ENCODE measurements around the gene KIR3DL1. TPM values are rescaled to one million over a fixed set of nuclear protein-coding genes. Genes with fewer than 3 reads are reported as not detected.
"Not testable (repeated sequence)": the region's sequence is repeated elsewhere in the genome, so short reads cannot be mapped to it uniquely, and the experiment has no call there.

The KIR3DL1 gene
- total and polyA plus RNA-seq, 4 donors = 0.16 TPM; not detected in 3

GRCh38 chr19:54782916-54783315, 33.4 kb upstream of the KIR3DL1 start:
- not testable (repeated sequence) for H3K9me3 ChIP-seq (ENCODE audit: control insufficient read depth, insufficient read depth, low read length); H3K27me3 ChIP-seq (ENCODE audit: control insufficient read depth, insufficient read depth, low read length); H3K36me3 ChIP-seq (ENCODE audit: control insufficient read depth, insufficient read depth, low read length); H3K4me1 ChIP-seq (ENCODE audit: control insufficient read depth, insufficient read depth, low read length); H3K4me3 ChIP-seq (ENCODE audit: low read depth, low read length); H3K27ac ChIP-seq (ENCODE audit: low read depth, low read length); DNase-seq (ENCODE audit: low read depth in 4 of 6, low spot score in 6 of 6)
- WGBS (ENCODE audit: insufficient coverage) = 43% methylated on average over 1 of the region's 4 CpGs

- not testable (repeated sequence) for H3K27me3 ChIP-seq (ENCODE audit: control insufficient read depth, insufficient read depth, low read length); DNase-seq (ENCODE audit: low read depth in 4 of 6, low spot score in 6 of 6); H3K9me3 ChIP-seq (ENCODE audit: control insufficient read depth, insufficient read depth, low read length); H3K27ac ChIP-seq (ENCODE audit: low read depth, low read length); H3K4me1 ChIP-seq (ENCODE audit: control insufficient read depth, insufficient read depth, low read length); H3K36me3 ChIP-seq (ENCODE audit: control insufficient read depth, insufficient read depth, low read length); H3K4me3 ChIP-seq (ENCODE audit: low read depth, low read length)
- WGBS (ENCODE audit: insufficient coverage) = 83% methylated on average over 16 of the region's 24 CpGs
Observed at GRCh38 chr19:54786091-54786723, 30.1 kb upstream of the KIR3DL1 start.

- not testable (repeated sequence) for H3K36me3 ChIP-seq (ENCODE audit: control insufficient read depth, insufficient read depth, low read length); H3K4me1 ChIP-seq (ENCODE audit: control insufficient read depth, insufficient read depth, low read length); H3K4me3 ChIP-seq (ENCODE audit: low read depth, low read length); DNase-seq (ENCODE audit: low read depth in 4 of 6, low spot score in 6 of 6); H3K27me3 ChIP-seq (ENCODE audit: control insufficient read depth, insufficient read depth, low read length); H3K27ac ChIP-seq (ENCODE audit: low read depth, low read length); H3K9me3 ChIP-seq (ENCODE audit: control insufficient read depth, insufficient read depth, low read length)
- 78% methylated on average over 6 of the region's 6 CpGs for WGBS (ENCODE audit: insufficient coverage)
Observed at GRCh38 chr19:54788154-54788553, 28.1 kb upstream of the KIR3DL1 start.

- DNase-seq (ENCODE audit: low read depth in 4 of 6, low spot score in 6 of 6) = no peak
- 56% methylated on average over 4 of the region's 5 CpGs for WGBS (ENCODE audit: insufficient coverage)
Observed at GRCh38 chr19:54790711-54791110, 25.6 kb upstream of the KIR3DL1 start.

GRCh38 chr19:54791476-54791875, 24.8 kb upstream of the KIR3DL1 start:
- 82% methylated on average over 5 of the region's 6 CpGs for WGBS (ENCODE audit: insufficient coverage)
- H3K36me3 ChIP-seq (ENCODE audit: control insufficient read depth, insufficient read depth, low read length) = no peaks in the 10 kb centered on the region

More at GRCh38 chr19:54790711-54791110, 25.6 kb upstream of the KIR3DL1 start:
- Histone ChIP-seq H3K27me3 (ENCODE audit: control insufficient read depth, insufficient read depth, low read length) (no peaks in the 10 kb centered on the region), H3K4me3 (ENCODE audit: low read depth, low read length) (no peak overlapping the region), H3K4me1 (ENCODE audit: control insufficient read depth, insufficient read depth, low read length) (no peaks in the 10 kb centered on the region), H3K27ac (ENCODE audit: low read depth, low read length) (no peak overlapping the region), H3K36me3 (ENCODE audit: control insufficient read depth, insufficient read depth, low read length) (no peaks in the 10 kb centered on the region), H3K9me3 (ENCODE audit: control insufficient read depth, insufficient read depth, low read length) (no peaks in the 10 kb centered on the region)

GRCh38 chr19:54792814-54793213, 23.5 kb upstream of the KIR3DL1 start:
- Histone ChIP-seq H3K4me3 (ENCODE audit: low read depth, low read length) (no peak overlapping the region), H3K4me1 (ENCODE audit: control insufficient read depth, insufficient read depth, low read length) (no peaks in the 10 kb centered on the region), H3K27me3 (ENCODE audit: control insufficient read depth, insufficient read depth, low read length) (no peaks in the 10 kb centered on the region), H3K9me3 (ENCODE audit: control insufficient read depth, insufficient read depth, low read length) (no peaks in the 10 kb centered on the region), H3K27ac (ENCODE audit: low read depth, low read length) (no peak overlapping the region), H3K36me3 (ENCODE audit: control insufficient read depth, insufficient read depth, low read length) (no peaks in the 10 kb centered on the region)
- WGBS (ENCODE audit: insufficient coverage) = 60% methylated on average over 1 of the region's 8 CpGs
- no peak for DNase-seq (ENCODE audit: low read depth in 4 of 6, low spot score in 6 of 6)

More at GRCh38 chr19:54791476-54791875, 24.8 kb upstream of the KIR3DL1 start:
- no peak for DNase-seq (ENCODE audit: low read depth in 4 of 6, low spot score in 6 of 6)
- no peaks in the 10 kb centered on the region for H3K4me1 ChIP-seq (ENCODE audit: control insufficient read depth, insufficient read depth, low read length)
- H3K9me3 ChIP-seq (ENCODE audit: control insufficient read depth, insufficient read depth, low read length) = no peaks in the 10 kb centered on the region
- no peaks in the 10 kb centered on the region for H3K27me3 ChIP-seq (ENCODE audit: control insufficient read depth, insufficient read depth, low read length)
- H3K27ac ChIP-seq (ENCODE audit: low read depth, low read length) = no peak overlapping the region
- H3K4me3 ChIP-seq (ENCODE audit: low read depth, low read length) = no peak overlapping the region

GRCh38 chr19:54795758-54796157, 20.5 kb upstream of the KIR3DL1 start:
- WGBS (ENCODE audit: insufficient coverage) = 64% methylated on average over 1 of the region's 1 CpG
- H3K36me3 ChIP-seq (ENCODE audit: control insufficient read depth, insufficient read depth, low read length) = no peaks in the 10 kb centered on the region
- DNase-seq (ENCODE audit: low read depth in 4 of 6, low spot score in 6 of 6) = no peak
- no peaks in the 10 kb centered on the region for H3K4me1 ChIP-seq (ENCODE audit: control insufficient read depth, insufficient read depth, low read length)
- peaks cover 1% of the 10 kb centered on the region for H3K9me3 ChIP-seq (ENCODE audit: control insufficient read depth, insufficient read depth, low read length)
- no peak overlapping the region for H3K27ac ChIP-seq (ENCODE audit: low read depth, low read length)
- H3K4me3 ChIP-seq (ENCODE audit: low read depth, low read length) = no peak overlapping the region
- no peaks in the 10 kb centered on the region for H3K27me3 ChIP-seq (ENCODE audit: control insufficient read depth, insufficient read depth, low read length)

GRCh38 chr19:54803410-54803809, 12.9 kb upstream of the KIR3DL1 start, which contains the start of gene KIR2DL4:
TSS of gene KIR2DL4 (plus strand) at chr19:54803610. CDS start at chr19:54803652, 42 bp downstream.
- Histone ChIP-seq H3K9me3 (ENCODE audit: control insufficient read depth, insufficient read depth, low read length) (peaks cover 1% of the 10 kb centered on the region), H3K4me1 (ENCODE audit: control insufficient read depth, insufficient read depth, low read length) (no peaks in the 10 kb centered on the region), H3K36me3 (ENCODE audit: control insufficient read depth, insufficient read depth, low read length) (no peaks in the 10 kb centered on the region), H3K27me3 (ENCODE audit: control insufficient read depth, insufficient read depth, low read length) (no peaks in the 10 kb centered on the region), H3K27ac (ENCODE audit: low read depth, low read length) (no peak within 1 kb of the TSS), H3K4me3 (ENCODE audit: low read depth, low read length) (no peak within 1 kb of the TSS)
- DNase-seq (ENCODE audit: low read depth in 4 of 6, low spot score in 6 of 6) = no peak
- 74% methylated on average over 8 of the region's 10 CpGs for WGBS (ENCODE audit: insufficient coverage)

GRCh38 chr19:54804101-54804500, 12.2 kb upstream of the KIR3DL1 start:
- Histone ChIP-seq H3K36me3 (ENCODE audit: control insufficient read depth, insufficient read depth, low read length) (no peaks in the 10 kb centered on the region), H3K4me1 (ENCODE audit: control insufficient read depth, insufficient read depth, low read length) (no peaks in the 10 kb centered on the region), H3K27me3 (ENCODE audit: control insufficient read depth, insufficient read depth, low read length) (no peaks in the 10 kb centered on the region), H3K9me3 (ENCODE audit: control insufficient read depth, insufficient read depth, low read length) (peaks cover 1% of the 10 kb centered on the region), H3K4me3 (ENCODE audit: low read depth, low read length) (no peak overlapping the region), H3K27ac (ENCODE audit: low read depth, low read length) (no peak overlapping the region)
- no peak for DNase-seq (ENCODE audit: low read depth in 4 of 6, low spot score in 6 of 6)
- WGBS (ENCODE audit: insufficient coverage) = 100% methylated on average over 1 of the region's 5 CpGs

- no peak for DNase-seq (ENCODE audit: low read depth in 4 of 6, low spot score in 6 of 6)
- Histone ChIP-seq H3K27me3 (ENCODE audit: control insufficient read depth, insufficient read depth, low read length) (no peaks in the 10 kb centered on the region), H3K36me3 (ENCODE audit: control insufficient read depth, insufficient read depth, low read length) (no peaks in the 10 kb centered on the region), H3K9me3 (ENCODE audit: control insufficient read depth, insufficient read depth, low read length) (peaks cover under 1% of the 10 kb centered on the region), H3K27ac (ENCODE audit: low read depth, low read length) (no peak overlapping the region), H3K4me1 (ENCODE audit: control insufficient read depth, insufficient read depth, low read length) (no peaks in the 10 kb centered on the region), H3K4me3 (ENCODE audit: low read depth, low read length) (no peak overlapping the region)
- 82% methylated on average over 7 of the region's 10 CpGs for whole genome bisulfite sequencing (ENCODE audit: insufficient coverage)
Observed at GRCh38 chr19:54804571-54804970, 11.7 kb upstream of the KIR3DL1 start.
